GM03348 (cell line): Measurements from ENCODE around the gene ATP2A3.

Experiments
- DNase-seq: peaks from one replicate; pipeline ENCODE4 v3.0.0; 2012; ENCODE audit warnings: low spot score

Gene ATP2A3

DNA sequence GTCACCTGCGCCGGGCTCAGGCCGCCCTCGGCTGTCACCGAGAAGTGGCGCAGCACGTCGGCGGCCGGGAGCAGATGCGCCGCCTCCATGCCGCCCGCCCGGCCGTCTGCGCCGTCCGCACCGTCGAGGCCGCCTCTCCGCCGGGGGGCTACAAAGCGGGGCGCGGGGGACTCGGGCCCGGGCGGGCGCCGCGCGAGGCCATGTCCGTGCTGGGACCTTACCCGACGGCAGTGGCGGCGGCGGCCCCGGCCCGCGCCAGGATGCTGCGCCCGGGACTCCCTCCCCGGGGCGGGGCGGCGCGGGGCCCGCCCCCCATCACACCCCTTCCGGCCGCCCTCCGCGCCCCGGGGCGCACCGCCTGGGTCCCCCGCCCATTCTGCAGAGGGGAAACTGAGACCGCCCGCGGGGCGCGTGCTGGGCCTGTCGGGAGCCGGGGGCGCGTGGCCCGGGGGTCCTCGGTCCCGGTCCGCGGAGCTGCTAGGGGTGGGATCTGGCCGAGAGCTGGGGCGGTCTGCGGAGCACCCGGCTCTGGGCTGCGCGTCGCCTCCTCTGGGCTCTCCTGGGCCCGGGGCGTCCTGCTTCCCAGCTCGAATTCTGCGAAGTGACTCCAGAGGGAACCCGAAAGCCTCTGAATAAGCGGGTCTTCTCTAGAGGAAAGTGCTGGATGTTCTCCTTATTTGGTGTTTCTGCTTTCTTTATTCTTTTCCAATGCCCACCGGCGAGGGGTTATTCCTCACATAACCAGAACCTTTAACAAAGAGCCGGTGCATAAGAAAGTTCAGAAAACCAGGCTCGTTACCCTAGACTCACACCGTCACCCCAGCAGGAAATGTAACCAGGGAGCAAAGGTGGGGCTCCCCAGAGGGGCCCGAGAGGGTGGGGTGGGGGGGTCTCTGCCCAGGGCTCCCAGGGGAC, at the start of gene ATP2A3:
TSS of gene ATP2A3 (minus strand) at position 235 of the 915 bp plus-strand sequence. CDS start at position 89, 146 bp downstream.
- peak; percentile 63 for DNase-seq

DNA sequence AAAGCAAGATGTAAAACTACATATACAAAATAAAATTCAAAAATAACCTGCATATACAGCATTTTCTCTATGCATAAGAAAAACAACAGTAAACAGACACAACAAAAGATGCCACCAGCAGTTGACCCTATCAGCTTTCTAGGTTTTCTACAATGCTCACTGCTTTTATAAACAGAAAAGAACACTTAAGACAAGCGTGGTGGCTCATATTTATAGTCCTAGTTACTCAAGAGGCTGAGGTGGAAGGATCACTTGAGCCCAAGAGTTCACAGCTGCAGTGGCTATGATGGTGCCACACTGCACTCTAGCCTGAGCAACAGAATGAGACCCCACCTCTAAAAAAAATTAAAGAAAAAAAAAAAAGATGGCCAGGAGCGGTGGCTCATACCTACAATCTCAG, 46.5 kb upstream of the ATP2A3 start:
- DNase-seq, result no peak

- no peak for DNase-seq
These were observed 45.0 kb upstream of the ATP2A3 start for GRCh38 chr17:4009186-4009785.

DNA sequence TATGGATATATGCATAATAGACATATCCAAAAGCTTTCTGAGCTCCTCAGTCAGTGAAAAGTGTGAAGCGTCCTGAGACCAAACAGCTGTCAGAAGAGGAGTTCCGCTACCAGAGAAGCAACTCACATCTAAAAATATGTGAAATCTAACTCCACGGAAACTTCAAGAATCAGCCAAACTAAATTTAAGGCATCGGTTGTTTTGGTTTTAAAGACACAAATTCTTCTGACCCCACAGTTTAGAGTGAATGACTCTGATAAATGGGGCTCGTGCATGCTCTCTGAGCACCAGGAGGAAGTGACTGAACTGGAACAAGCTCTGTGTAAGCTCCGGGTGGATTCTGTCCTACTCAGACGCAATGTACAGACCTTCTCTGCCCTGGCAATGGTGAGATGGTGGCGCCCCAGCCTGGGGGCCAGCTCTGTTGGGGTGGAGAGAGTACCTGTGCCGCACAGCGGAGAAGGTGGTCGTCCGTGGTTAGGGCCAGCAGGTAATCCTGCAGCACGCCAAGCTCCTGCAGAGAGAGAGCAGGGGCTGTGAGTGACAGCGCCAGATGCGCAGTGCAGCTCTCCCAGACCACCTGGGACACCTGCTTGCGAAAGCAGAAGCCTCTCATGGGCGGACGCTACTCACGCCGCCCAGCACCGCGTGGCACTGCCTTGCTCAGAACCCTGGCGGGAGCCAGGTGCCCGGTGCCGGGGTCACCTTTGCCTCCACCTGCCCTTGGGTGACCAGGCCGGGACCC, 44.4 kb upstream of the ATP2A3 start:
- DNase-seq, result no peak

- no peak for DNase-seq
These were observed 43.8 kb upstream of the ATP2A3 start for GRCh38 chr17:4008082-4008435.

- DNase-seq, result no peak
These were observed 43.3 kb upstream of the ATP2A3 start for GRCh38 chr17:4007346-4008081.

GRCh38 chr17:4006745-4007211, 42.5 kb upstream of the ATP2A3 start:
- DNase-seq, result no peak

GRCh38 chr17:4006165-4006589, 41.9 kb upstream of the ATP2A3 start:
- DNase-seq, result peak; percentile 3

DNA sequence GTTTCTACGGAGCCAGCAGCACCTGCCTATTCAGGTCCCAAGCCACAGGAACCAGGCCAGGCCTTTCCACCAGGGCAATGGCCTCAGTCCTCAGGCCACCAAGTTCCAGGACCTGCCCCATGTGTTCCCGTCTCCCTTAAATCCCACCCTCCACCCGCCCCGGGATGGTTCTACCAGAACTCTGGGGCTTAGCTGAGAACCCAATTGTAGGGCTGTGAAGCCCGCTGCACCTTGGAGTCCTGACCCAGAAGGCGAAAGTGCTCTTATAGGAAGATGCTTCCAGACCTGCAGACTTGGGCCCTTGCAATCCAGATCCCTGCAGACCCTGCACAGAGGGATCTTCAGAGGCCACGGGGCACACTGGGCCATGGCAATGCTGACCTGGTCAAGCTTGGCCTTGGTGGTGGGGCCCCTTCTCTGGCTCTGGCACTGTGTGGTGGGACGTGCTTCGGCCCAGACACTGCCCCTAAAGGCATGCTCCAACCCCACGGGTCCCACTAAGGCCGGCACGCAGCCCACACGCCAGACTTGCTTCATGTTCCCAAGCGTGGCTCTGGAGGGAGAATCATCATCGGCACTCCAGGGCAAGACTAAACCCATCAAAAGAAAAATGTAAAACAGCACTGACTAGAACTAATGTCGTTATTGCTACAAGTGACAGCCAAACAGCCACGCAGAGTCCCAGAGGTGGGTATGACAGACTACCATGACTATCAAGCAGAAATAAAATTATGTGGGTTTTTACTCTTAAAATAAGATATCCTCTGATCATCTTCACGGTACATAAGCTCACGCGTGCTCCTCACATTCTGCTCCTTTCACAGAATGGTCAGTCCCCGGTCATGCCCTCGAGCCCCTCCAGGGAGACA, 41.3 kb upstream of the ATP2A3 start:
- peak; percentile 10 for DNase-seq

DNA sequence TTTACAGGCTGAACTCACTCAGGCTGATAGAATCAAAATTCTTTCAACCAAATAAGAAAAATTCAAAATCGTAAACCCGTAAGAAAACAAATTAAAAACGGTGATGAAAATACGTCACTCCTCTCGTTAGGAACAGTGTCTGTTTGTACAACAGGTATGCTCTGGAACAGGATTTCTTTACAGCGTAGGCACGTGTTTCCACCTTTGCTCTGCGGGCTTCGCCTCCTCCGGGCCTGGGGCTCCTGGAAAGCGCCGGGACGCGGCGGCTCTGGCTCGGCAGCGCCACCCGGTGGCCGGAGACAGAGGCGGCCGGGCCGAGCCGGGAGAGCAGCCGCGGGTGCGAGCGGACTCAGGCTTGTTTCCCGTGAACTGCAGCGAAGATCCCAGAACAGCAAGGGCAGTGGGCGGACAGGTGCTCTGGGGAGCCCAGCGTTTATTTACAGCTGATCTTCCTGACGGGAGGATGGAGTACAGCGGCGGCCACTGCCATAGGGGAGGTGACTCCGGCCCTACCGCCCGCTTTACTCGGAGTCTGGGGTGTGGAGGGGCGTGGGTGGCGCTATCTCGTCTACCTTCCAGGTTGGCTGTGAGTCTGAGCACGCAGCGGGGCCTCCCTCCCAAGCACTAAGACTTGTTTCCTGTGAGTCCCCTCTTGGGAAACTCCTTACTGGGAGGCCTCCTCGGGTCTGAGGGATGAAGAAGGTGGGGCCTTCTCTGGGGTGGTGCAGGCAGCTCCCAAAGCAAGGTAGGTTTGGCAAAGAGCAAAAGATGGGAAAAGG, 40.5 kb upstream of the ATP2A3 start:
- peak; percentile 80 for DNase-seq

DNA sequence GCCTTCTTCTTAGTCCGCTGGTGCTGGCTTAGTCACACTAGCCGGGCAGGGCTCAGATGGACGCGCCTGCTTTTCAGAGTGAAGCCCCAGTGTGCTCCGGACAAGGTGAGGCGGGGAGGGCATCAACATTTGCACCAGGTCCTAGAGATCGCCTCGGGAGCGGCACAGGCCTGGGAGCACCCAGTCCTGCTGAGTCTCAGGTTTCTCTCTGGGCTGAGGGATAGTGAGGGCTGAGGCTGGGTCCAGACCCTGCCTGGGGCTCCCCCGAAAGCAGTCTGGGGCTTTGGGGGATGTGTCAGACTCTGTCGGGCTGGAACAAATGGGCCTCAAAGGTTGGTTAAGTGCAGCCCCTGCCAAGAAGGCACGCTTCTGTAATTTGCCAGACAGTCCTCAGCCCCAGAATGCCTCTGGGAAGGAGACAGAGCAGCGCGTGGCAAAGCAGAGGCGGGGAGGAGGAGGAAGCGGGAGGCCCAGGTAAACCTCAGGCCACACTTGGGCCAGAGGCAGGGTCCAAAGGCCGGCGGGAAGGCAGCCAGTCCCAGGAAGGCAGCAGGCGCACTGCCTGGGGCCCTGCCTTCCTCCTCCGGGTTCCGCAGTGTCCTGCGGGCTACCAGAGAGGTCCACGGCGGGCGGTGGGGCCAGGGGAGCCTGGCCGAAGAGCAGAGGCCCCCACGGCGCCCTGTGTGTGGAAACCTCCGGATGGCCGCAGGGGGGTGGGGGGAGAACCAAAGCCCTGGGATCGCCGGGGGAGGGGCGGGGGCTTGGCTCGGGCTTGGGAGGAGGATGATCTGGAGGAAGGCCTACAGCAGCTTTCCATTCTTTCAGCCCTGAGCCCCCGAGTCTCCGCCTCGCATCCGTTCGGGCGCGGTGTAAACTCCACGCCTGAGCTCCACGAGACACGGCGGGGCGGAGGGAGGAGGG, 39.5 kb upstream of the ATP2A3 start:
- DNase-seq, result peak; percentile 10

GRCh38 chr17:4003131-4003500, 38.9 kb upstream of the ATP2A3 start:
- DNase-seq, result no peak

DNA sequence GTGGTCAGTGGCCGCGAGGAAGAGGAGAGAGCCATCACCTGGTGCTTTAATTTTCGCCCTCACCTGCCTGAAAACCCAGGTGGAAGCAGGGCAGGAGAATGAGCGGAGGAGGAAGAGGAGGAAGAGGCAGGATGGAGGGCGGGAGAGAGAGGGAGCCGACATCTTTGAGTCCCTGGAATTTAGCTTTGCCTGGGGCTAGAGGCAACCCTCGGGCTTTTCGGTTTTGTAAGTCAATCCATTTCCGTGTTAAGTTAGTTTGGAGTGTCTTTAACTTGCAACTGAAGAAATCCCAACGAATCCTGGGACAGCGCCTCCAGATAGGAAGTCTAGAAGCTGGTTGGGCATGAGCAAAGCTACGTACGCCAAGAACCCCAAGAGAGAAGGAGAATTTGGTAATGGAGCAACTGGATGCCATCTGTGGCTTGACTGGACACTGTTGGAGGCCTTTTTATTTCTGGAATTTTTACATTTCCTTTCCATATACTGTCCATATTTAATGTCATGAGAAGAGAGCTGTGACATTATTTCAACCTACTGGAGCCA, 36.9 kb upstream of the ATP2A3 start:
- DNase-seq, result no peak

GRCh38 chr17:3998436-3998835, 34.2 kb upstream of the ATP2A3 start:
- no peak for DNase-seq

- DNase-seq, result no peak
These were observed 30.8 kb upstream of the ATP2A3 start for GRCh38 chr17:3995067-3995466.

DNA sequence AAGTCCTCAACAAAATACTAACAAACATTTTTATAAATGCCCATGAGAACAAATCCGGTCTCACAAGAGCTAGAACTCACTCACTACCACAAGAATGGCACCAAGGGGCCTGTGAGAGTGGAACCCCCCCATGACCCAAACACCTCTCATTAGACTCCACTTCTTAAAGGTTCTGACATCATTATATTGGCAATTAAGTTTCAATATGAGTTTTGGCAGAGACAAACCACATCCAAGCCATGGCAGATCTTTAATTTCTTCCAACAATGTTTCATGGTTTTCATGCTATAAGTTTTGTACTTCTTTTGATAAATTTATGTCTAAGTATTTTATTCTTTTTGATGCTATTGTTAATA, 30.0 kb upstream of the ATP2A3 start:
- DNase-seq, result no peak

GRCh38 chr17:3993493-3994220, 29.4 kb upstream of the ATP2A3 start:
- DNase-seq, result no peak

- DNase-seq, result no peak
These were observed 28.1 kb upstream of the ATP2A3 start for GRCh38 chr17:3992370-3992769.
